Omental fat pad (tissue), 4 donors: ENCODE data around the gene CPN1. TPM values are rescaled to one million over a fixed set of nuclear protein-coding genes. Genes with fewer than 3 reads are reported as not detected.

Experiments used
- ATAC-seq: fragments of 150-250 bp; one replicate; pipeline ENCODE4 v1.9.1; 2016; ENCODE audit warnings: mild to moderate bottlenecking, moderate library complexity; ENCODE audit not compliant: low FRiP score
- DNase-seq: peaks from one replicate; pipeline ENCODE4 v3.0.0-alpha.2; 2019; ENCODE audit warnings: low spot score
- CTCF ChIP-seq, 3 donors: fragments of 450-650 bp; IDR thresholded peaks; one replicate each; pipeline ENCODE4 v1.5.1; 2016 to 2017; ENCODE audit warnings: antibody characterized with exemption in 3 of 3, mild to moderate bottlenecking in 3 of 3, moderate library complexity in 2 of 3
- total RNA-seq, 4 donors: library from RNA; depleted of rRNA; stranded (reverse); fragments of >200 nt; gene quantifications; one replicate each; pipeline ENCODE4 v1.1.0, GENCODE V29; 2016

Gene CPN1
- total RNA-seq, 4 donors from 2014 or later: not detected

GRCh38 chr10:100007231-100008141 lies 74.2 kb downstream of the CPN1 start:
- DNase-seq: no peak
- no peak for ATAC-seq
- TF ChIP-seq CTCF (IDR thresholded peaks at IDR 0.05): no peak

- DNase-seq: no peak
These were observed 75.3 kb downstream of the CPN1 start for GRCh38 chr10:100006243-100006886.

GRCh38 chr10:100004805-100005510 lies 76.7 kb downstream of the CPN1 start:
- TF ChIP-seq CTCF (IDR thresholded peaks at IDR 0.05): no peak
- DNase-seq (no peak), ATAC-seq (no peak)

More at GRCh38 chr10:100006243-100006886, 75.3 kb downstream of the CPN1 start:
- no peak for TF ChIP-seq CTCF (IDR thresholded peaks at IDR 0.05)
- ATAC-seq: peak; percentile 81

GRCh38 chr10:100000109-100000644 lies 81.5 kb downstream of the CPN1 start:
- ATAC-seq (peak; percentile 52), DNase-seq (no peak)
- no peak for TF ChIP-seq CTCF (IDR thresholded peaks at IDR 0.05)

- DNase-seq (no peak), ATAC-seq (no peak)
- no peak for TF ChIP-seq CTCF (IDR thresholded peaks at IDR 0.05)
These were observed 82.2 kb downstream of the CPN1 start for GRCh38 chr10:99999319-100000108.

GRCh38 chr10:99998889-99999288 lies 82.8 kb downstream of the CPN1 start:
- DNase-seq (no peak), ATAC-seq (no peak)
- no peak for TF ChIP-seq CTCF (IDR thresholded peaks at IDR 0.05)
